T-helper 9 cell (primary cell): ENCODE measurements around the gene CMSS1.

Source experiments
- DNase-seq: peaks from one replicate; pipeline ENCODE4 v3.0.0-alpha.2; 2020
- total RNA-seq, 2 donors: gene quantifications; one replicate each; lab custom pipeline; 2026; lab: John Stamatoyannopoulos, UW

Gene CMSS1
- total RNA-seq, result 13.5 to 22.9 reads per million in 2 donors

DNA sequence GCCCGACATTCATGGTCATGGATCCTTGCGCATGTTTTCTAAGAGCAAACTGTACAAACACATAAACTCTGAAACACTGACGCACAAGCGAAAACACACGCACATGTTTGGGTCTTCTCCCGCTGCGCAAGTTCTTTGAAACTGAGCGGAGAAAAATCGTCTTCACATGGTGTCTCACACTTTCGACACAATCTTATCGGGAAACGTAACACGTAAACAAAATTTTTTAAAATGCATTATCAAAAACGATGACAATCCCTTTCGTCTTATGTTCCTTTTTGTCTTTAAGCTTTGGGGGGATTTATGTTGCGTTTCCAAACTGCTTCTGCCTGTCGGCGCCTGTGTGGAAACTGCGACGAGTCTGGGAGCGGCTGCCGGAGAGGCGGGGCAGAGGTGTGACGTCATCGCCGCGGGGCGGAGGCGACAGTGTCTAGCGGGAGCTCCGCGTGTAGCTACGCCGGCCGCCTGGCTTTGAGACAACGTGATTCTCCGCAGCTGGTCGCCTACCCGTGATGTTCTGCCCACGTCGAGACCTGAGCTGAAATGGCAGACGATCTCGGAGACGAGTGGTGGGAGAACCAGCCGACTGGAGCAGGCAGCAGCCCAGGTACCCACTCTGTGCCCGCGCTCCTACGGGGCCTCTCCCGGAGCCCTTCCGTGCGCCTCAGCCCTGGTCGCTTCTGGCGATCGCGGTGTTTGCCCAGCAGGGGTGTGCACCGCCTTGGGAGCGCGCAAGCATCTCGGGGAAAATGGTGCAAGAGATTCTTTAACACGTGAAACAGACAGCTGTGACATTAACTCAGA lies at the start of gene CMSS1:
TSS of gene CMSS1 (plus strand) at position 426 of the 804 bp plus-strand sequence.
- peak; percentile 96 for DNase-seq

DNA sequence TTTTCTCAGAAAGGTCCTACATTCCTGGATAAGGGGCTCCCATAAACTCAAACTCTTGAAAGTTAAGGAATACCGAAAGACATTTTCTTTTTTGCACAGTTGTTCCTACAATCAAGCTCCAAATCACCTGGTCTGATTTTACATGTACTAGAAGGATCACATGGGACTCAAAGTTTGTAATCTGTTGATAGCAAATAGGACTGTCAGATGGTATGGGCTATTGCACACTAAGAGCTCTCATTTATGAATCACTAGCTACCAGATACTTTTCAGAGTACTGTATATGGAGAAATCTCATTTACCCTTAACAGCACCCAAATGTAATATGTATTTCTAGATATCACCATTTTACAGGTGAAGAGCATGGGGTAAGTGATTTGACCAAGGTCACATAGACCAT lies 49.5 kb upstream of the CMSS1 start:
- no peak for DNase-seq

DNA sequence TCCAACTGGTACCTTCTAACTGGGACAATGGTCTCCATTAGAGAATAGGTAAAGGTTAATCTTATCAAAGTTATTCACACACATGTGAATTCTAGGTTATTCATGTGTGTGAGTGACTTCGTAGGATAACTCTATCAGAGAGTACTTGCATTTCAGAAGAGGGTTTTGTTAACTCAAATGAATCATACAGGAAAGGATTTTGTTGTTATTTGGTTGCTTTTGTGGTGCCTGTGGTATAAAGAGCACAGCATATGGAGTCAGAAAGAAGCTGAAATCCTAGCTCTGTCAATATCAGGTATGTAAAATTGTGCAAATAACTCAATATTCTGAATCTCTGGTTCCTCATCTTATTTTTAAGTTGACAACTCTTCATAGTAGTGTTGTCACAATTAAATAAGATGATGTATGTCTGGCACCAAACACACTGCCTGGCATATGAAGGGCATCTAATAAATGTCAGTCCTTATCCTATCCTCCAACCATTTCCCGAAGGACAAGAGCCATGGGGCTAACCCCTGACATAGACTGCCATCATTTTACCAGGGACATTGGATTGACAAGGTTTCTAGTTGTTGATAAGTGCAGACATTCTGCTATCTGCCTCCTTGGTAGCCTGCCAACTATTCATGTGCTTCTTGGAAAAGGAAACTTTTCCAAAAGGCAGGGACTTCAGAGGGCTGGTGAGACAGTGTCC lies 48.7 kb upstream of the CMSS1 start:
- DNase-seq, result no peak

- no peak for DNase-seq
These were observed 45.5 kb upstream of the CMSS1 start for GRCh38 chr3:99772171-99772570.

DNA sequence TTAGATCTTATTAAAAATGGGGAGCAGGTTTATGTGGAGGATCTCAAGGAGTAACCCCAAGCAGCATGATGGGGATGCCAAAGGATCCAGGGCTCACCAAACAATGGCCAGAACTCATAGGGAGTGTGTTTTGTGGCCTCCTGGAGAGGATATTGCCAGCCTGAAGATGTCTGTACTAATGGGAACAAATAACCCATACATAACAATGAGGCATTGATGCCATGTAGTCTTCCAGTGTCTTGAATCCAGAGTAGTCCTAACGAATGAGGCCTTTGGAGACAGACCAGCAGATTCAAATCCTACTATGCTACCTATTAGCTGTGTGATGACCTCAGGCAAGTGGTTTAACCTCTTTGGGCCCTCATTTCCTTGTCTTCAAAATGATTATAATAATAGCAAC lies 45.0 kb upstream of the CMSS1 start:
- no peak for DNase-seq

DNA sequence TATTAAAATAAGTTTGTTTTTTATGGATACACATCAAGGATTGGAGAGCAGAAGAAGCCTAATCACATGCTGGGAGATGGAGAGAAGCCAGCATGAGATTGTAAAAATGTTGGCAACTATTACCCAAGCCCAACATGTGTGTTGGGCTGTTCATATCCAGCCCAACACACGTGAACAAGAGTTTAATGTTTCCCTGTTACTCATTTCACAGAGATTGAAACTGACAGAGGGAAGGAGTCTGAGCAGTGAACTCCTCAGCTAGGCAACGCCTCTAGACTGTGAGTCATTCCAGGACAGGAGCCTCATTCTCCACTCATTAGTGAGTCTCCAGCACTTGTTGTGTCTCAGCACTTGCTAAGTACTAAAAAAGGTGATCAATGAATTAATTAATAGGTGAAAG lies 43.2 kb upstream of the CMSS1 start:
- no peak for DNase-seq

- DNase-seq, result no peak
These were observed 41.0 kb upstream of the CMSS1 start for GRCh38 chr3:99776516-99777209.

GRCh38 chr3:99777210-99777549 lies 40.5 kb upstream of the CMSS1 start:
- DNase-seq, result no peak

GRCh38 chr3:99777708-99778107 lies 40.0 kb upstream of the CMSS1 start:
- no peak for DNase-seq

GRCh38 chr3:99780749-99781148 lies 36.9 kb upstream of the CMSS1 start:
- no peak for DNase-seq

DNA sequence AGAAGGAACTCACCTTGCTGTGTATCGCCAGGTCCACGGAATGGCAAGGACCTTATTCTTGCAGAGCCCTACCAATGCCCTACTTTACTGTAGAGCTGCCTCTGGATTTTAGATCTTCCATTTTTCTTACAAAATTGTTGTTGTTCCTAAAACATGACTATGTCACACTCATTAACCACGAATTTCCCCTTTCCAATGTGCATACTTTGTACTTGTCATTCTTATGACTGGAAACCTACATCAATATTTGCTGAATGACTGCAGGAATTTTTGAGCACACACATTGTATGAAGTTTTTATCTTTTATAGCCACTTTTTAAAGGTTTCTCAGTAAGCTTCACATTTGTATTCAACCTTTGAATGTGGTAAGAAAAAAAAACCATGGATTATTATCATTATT lies 35.9 kb upstream of the CMSS1 start:
- no peak for DNase-seq

DNA sequence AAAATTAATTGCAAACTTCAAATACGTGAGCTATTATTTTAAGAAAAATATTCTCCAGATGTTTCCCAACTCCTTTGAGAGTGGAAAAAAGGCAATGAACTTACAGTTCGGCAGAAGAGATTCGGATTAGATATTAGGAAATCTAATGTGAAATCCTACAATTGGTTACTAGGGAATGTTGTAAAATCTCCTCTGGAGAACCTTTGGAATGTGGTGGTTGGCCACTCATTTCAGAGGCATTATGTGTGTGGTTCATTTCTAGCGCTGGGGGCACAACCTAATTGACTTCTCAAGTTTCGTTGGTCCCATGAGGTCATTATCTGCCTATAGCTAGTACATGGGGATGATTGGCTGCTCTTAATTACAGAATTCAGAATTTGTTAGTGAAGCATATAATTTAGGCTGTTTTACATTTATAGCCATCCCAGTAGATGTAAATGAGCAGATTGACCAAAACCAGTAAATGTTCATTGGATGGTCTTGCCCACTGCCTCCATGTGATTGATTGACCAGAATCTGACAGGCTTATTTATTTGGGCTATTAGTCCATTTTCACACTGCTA lies 34.6 kb upstream of the CMSS1 start:
- DNase-seq, result no peak

- no peak for DNase-seq
These were observed 28.5 kb upstream of the CMSS1 start for GRCh38 chr3:99789011-99789721.

GRCh38 chr3:99794485-99794884 lies 23.2 kb upstream of the CMSS1 start:
- no peak for DNase-seq

GRCh38 chr3:99795573-99795972 lies 22.1 kb upstream of the CMSS1 start:
- no peak for DNase-seq

GRCh38 chr3:99799422-99799821 lies 18.2 kb upstream of the CMSS1 start:
- no peak for DNase-seq

DNA sequence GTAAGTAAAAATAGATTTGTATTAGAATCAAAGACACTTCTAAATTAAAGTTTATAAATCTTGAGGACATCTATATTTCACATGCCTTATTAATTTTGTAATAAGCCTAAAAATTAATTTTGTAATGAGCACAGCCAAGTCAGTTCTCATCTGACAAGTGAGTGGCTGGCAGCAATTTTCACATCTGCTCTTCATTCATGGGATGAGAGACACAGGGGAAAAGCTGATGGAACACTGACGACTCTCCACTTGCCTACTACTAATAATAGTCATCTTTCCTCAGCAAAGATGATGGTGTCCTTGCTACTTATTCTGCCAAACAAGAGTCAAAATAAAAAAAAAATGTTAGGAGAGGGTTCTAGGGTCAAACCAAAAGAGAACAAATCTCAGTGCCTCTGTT lies 14.4 kb upstream of the CMSS1 start:
- DNase-seq, result no peak

- no peak for DNase-seq
These were observed 12.5 kb upstream of the CMSS1 start for GRCh38 chr3:99805160-99805559.

DNA sequence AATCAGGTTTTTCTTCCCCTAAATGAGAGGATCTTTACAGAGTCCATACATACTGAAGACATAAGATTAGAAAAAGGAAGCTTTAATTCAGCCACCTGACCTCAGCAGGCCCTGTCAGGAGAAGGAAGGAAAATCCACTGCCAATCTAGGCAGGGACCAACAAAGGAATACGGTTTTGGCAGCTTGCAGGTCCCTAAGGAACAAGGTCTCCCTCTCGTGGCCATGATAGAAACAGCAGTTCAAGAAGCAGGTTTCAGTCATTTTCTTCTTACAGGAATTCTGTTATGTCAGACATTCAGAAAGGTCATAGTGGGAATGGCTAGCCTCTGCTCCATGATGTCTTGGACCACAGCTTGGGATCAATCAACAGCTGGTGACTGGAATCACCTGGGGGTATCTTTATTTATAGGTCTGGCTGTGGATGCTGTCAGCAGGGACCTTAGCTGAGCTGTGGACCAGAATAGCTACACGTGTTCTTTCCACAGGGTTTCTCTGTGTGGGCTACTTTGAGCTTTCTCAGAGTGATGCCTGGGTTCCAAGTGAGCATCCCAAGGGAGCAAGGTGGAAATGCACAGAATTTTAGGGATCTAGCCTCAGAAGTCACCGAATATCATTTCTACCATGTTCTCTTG lies 9.4 kb upstream of the CMSS1 start:
- no peak for DNase-seq

DNA sequence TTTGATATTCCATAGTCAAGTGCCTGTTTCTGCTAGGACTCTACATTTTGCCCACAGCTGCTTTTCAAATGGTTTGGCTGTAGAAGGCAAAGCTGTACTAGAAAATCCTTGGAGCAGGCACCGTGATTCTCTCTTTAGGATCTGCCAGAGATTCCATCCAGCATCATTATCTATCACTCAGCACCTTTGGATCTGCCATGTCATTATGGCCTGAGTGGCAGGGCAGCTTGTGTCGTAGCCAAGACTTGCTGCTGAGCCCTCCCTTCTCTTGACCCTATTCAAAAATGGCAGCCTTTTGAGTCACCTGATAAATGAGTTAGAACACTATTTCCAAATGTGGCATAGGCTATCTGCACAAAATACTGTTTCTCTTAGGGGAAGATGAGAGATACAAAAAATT lies 8.1 kb upstream of the CMSS1 start:
- DNase-seq, result no peak

DNA sequence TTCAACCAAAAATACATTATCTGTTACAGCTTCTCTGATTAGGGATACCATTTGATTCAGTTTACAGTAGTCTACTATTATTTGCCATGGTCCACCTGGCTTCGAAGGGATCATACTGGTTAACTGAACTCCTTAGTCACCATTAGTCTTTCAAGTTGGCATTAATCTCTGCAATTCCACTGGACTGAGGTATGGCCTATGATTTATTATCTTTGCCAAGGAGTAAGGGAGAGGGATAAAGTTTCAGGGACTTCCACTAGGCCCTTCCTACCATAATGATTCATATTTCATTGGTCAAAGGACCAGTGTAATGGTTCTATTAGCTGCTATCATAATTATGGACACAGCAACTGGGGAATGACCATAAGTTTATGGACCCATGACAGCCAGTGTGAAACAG lies 7.3 kb upstream of the CMSS1 start:
- DNase-seq, result no peak

GRCh38 chr3:99817047-99817436 lies 620 bp upstream of the CMSS1 start:
- no peak for DNase-seq
